GM12874 (cell line): ENCODE results near the gene ADAMTS17.

Experiments used
- TF ChIP-seq, protein P1 (sequence below): IDR thresholded peaks from 2 replicates; pipeline ENCODE4 v1.5.1; 2011; ENCODE audit warnings: low read depth, mild to moderate bottlenecking, control low read depth, low read length, moderate library complexity; ENCODE audit not compliant: insufficient read depth

The ADAMTS17 gene

DNA sequence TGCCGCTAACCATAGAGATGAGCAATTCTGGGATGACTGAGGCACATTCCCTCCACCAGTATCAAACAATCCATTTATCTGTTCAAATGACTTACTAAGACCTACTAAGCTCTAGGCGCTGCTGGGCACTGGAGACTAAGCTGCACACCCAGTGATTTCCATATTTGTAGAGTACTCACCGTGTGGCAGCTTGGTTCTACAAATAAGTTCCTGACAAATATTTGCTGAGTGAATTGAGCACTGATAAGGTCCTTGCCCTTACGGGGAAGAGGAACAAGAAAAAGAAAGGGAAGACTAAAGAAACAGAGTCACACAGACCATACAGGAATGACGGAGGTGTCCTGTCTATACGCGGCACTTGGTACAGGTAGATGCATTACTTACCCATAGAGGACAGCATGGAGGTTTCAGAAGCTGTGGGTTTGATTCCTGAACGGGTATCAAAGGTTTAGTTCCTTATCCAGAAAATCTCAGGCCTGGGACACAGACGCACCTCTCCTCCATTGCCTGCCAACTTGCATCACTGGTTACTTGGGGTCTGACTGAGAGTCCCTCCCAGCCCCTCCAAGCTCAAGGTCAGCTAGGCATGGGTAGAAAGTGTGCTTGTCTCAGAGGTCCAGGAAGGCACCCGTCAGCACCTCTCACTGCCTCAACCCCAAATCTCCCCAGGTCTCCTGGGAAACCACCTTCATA lies 310.0 kb downstream of the ADAMTS17 start:
- TF ChIP-seq, protein P1, sequence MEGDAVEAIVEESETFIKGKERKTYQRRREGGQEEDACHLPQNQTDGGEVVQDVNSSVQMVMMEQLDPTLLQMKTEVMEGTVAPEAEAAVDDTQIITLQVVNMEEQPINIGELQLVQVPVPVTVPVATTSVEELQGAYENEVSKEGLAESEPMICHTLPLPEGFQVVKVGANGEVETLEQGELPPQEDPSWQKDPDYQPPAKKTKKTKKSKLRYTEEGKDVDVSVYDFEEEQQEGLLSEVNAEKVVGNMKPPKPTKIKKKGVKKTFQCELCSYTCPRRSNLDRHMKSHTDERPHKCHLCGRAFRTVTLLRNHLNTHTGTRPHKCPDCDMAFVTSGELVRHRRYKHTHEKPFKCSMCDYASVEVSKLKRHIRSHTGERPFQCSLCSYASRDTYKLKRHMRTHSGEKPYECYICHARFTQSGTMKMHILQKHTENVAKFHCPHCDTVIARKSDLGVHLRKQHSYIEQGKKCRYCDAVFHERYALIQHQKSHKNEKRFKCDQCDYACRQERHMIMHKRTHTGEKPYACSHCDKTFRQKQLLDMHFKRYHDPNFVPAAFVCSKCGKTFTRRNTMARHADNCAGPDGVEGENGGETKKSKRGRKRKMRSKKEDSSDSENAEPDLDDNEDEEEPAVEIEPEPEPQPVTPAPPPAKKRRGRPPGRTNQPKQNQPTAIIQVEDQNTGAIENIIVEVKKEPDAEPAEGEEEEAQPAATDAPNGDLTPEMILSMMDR: no peak

- TF ChIP-seq, protein P1: no peak
These were observed 311.1 kb downstream of the ADAMTS17 start for GRCh38 chr15:100030586-100031229.

DNA sequence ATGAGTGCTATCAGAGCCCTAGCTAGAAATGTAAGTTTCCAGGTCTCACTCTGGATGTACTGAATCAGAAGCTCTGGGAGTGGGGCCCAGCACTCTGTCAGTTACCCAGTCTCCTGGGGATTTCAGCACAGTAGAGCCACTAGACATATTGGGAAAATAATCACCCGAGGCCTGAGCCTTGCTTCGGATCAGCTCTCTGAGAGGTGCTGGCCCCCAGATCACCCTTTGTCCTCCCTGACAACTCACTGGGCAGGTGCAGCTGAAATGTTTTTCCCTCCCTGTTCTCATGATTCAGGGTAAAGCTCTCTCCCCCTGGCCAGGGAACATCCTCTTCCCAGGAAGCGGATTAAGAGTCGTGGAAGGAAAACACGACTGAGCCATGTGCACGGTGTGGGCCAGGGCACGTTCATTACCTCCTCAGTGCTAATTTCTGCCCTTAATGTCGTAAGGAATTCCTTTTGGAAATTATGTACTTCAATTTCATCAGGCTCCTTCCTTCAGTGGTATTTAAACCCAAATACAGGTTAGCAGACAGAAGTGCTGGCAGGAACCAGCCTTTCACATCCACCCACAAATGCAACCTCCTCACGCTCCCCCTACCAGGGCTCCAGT lies 311.8 kb downstream of the ADAMTS17 start:
- TF ChIP-seq, protein P1: no peak

DNA sequence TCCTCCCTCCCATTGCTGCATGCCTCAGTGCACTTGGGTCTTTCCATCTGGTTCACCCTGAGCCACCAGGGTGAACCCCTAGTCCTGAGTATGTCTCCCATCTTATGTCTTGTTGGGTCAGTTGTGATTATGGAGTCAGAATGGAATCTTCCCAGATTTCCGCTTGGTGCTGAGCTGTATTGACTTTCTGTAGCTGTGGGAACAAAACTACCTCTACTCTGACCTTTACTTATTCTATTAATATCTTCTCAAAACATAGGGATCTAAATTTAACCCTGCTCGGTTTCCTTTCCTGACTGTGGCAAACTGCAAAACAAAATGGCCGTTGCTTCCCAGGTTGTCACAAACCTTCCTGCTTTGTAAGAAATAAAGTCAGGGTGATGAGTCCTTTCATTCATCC lies 312.7 kb downstream of the ADAMTS17 start:
- TF ChIP-seq, protein P1: no peak

DNA sequence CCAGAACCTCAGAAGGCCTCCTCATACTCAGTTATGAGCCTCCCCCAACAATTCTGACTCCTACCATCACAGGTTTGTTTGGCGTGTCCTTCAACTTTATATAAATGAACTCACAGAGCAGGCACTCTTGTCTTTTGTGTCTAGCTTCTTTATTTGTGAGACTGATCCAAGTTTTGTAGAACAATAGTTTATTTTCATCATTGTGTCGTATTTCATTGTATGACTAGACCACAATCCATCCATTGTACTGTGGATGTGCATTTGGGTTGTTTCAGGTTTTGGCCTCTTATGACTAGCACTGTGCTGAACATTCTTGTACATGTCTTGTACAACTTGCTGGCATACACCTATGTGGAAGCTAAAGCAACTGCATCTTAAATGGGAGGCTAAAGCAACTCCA lies 315.7 kb downstream of the ADAMTS17 start:
- TF ChIP-seq, protein P1: no peak

DNA sequence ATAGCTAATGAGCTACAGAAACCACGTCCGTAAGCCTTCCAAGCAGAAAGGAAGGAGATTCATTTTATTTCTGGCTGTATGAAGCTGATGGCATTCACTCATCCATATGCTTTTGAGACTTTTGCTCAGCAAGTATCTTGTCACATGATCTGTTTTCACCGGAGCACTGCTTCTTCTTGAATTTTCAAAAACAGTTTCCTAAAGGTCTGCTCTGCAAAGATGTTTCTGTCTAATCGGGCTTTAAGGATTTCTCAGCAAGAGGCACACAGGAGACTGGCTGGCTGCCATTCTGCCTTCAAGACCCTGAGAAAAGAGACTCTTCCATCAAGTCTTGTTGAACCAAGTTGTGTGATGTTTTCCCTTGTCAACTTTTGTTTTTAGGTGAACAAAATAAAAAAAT lies 319.0 kb downstream of the ADAMTS17 start:
- TF ChIP-seq, protein P1: no peak

- TF ChIP-seq, protein P1: no peak
These were observed 319.4 kb downstream of the ADAMTS17 start for GRCh38 chr15:100022391-100022790.
